GM19025 (cell line): ENCODE results near the gene ZBTB3.
"Not testable (repeated sequence)": the region's sequence is repeated elsewhere in the genome, so short reads cannot be mapped to it uniquely, and the experiment has no call there.

ENCODE experiments used
- ATAC-seq: cut with Tn5 transposase; IDR thresholded peaks from one replicate; pipeline ENCODE4 v1.9.1; 2021; ENCODE audit warnings: mild to moderate bottlenecking, low read depth, moderate library complexity; ENCODE audit not compliant: unreplicated experiment

Gene ZBTB3

DNA sequence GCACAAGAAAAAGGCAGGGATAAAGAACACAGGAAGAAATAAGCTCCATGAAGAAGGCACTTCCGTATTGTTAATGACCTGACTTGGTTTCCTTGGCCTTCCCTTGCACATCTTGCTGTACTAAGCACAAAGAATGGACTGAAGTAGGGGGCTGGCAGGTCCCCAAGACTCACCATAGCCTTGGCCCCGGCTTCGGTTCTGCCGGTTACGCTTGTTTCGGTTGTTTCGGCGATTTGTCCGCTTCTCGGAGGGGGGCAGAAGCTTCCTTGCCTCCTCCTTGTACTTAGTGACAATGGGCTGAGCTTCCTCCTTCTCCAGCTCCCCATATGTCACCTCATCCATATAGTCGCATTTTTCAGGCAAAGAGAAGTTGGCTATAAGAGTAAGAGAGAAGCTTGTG, 37.1 kb downstream of the ZBTB3 start:
- no peak for ATAC-seq

- ATAC-seq: no peak
Measured at GRCh38 chr11:62716206-62716605, 37.8 kb downstream of the ZBTB3 start.

- ATAC-seq: no peak
Measured at GRCh38 chr11:62715150-62716130, 38.5 kb downstream of the ZBTB3 start.

DNA sequence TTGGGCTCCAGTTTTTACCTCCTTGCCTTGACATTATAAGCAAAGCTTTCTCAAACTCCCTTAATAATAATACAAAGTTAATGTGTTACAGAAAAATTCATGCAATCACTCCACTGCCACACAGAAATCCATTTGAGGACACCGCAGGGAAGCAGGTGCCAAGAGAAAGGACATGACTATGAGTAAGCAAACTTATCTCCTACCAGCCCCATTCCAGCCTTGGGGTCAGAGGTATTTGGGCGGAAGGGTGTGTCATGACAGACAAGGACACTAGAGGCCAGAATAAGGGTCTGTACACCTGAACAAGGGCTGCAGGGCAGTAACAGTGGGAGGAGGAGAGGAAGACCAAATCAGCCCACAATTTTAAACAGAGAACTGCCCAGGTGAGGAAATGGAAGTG, 40.6 kb downstream of the ZBTB3 start:
- ATAC-seq: no peak

DNA sequence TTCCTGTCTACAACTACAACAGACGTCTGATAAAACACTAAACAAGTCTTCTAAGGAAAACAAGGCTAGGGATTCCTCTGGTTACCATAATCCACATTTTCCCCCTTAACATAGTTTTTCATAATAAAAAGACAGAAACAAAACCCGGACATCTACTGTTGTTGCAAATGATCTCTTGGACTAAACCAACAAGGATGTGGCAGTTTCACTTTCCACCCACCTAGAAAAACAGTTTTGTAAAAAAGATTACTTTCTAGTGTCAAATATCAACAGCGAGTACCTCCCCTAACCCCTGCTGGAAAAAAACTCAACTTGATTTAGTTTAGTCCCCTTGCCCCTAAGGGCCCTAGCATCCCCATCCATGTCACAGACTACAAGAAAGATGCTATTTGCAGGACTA, 41.1 kb downstream of the ZBTB3 start:
- no peak for ATAC-seq

GRCh38 chr11:62712276-62712812, 41.6 kb downstream of the ZBTB3 start:
- no peak for ATAC-seq

DNA sequence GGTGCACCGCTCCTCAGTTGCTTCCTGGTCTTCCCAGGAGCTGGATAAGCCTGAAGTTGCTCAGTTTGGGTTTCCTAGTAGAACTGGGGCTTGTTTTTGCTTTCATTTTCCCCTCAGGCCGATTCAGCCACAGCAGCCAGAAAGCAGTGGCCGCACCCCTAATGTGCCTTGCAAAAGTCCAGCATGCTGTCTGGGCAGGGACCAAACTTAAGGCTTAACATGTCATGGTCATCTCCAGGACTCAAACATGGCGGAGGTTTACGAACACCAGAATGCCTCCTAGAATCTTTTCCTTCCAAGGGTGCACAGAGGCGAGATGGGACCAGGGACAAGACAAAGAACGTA, 44.0 kb downstream of the ZBTB3 start:
- no peak for ATAC-seq

GRCh38 chr11:62709247-62710000, 44.5 kb downstream of the ZBTB3 start:
- peak; percentile 66 for ATAC-seq

DNA sequence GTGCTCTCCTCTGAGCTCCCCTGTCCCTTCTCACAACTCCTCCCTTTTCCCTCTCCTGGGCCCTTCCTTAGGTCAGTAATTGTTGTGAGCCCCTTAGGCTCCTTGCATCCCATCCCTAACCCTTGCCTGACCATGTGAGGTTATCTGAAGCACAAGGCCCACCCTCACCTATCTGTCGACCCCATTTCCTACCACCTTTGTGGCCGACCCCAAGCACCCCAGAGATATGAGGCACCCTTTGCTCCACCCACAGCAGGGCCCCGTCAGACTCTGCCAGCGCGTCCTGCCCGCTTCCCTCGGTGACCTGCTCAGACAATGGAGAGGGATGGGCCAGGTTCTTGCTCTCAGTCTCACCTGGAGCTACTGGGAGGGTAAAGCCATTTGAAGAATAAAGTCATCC, 45.2 kb downstream of the ZBTB3 start:
- ATAC-seq: no peak

GRCh38 chr11:62708392-62708791, 45.6 kb downstream of the ZBTB3 start:
- ATAC-seq: no peak

DNA sequence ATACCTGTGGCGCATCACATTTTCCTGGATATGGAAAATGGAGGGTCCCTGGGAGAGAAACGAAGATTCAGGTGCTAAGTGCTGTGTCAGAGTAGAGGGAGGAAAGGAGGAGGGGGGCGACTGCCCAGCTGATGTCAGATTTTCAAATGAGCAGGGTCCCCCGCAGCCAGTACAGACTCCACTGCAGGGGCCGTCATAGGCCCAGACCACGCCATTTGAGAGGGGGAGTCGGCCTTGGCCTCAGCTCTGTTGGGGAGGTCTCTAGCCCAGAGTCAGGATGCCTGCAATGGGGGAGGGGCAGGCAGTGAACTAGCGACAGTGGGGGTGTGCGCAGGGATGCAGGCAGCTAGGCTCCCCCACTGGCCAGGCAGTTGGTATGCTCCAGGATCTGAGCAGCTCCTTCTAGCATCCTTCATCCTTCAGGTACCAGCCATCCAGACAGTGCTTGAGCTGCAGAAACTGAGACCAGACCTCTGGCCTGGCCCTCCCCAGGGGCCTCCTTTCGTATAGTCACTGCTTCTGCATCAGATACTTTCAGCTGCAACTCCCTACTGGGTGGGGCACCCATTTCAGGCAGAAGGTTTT, 46.6 kb downstream of the ZBTB3 start, which contains the start of the genes BSCL2 and GNG3:
BSCL2 (minus strand) TSS at position 148 of the 585 bp plus-strand sequence. CDS start 229 bp downstream, outside the sequence.
GNG3 (plus strand) TSS at position 400 of the 585 bp plus-strand sequence. CDS start 620 bp downstream, outside the sequence.
- ATAC-seq: no peak

- ATAC-seq: no peak
Measured at GRCh38 chr11:62706850-62707247, 47.1 kb downstream of the ZBTB3 start.

DNA sequence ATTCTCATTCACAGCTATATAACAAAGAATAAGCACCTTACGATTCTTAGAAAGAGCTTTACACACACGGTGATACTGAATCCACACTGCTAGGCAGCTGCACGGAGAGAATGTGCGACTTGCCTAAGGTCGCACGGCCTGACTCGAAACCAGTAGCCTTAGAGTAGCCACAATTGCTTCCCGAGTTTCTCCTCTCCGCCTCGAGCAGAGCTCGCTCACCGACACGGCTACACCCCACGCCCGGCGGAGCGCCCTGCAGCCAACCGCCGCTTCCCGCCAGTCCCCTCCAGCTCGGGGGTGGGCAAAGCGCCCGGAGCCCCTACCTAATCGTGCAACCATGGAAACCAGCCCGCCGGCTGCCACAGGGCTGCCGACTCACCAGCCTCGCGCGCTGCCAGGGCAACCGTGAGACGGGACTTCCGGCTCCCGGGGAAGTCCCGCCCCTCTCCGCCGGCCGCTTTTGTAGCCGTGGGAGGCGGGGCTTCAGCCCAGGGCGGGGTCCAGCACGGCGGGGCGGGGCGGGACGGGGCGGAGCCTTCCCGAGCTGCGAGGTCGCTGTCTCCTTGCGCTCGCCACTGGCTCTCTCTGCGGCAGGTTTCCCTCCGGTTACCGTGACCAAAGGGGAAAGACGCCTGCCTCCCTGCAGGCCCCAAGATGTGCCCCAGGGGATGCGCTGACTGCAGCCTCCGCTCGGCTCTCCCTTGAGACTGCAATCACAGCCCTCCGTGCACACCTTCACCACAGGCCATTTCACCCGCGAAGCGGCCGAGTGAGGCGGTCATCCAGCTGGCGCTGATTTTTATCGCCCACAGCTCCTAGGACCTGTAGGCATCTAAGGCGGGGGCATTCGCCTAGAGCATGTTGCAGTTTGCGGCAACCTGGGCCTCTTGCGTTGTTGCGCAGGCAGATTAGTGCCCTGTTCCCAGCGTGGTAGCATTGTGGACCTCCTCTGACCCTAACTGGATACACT, 47.8 kb downstream of the ZBTB3 start:
- ATAC-seq: peak; percentile 53

GRCh38 chr11:62705413-62705812, 48.5 kb downstream of the ZBTB3 start:
- ATAC-seq: no peak

GRCh38 chr11:62703921-62704320, 50.0 kb downstream of the ZBTB3 start:
- ATAC-seq: not testable (repeated sequence)

GRCh38 chr11:62702246-62702645, 51.7 kb downstream of the ZBTB3 start:
- no peak for ATAC-seq
